DND-41 (cell line): ENCODE measurements around the gene ARHGAP28.

ENCODE experiments used
- ATAC-seq: fragments of 200-7000 bp; cut with Tn5 transposase; 3 replicates; pipeline ENCODE4 v1.9.1; 2021; ENCODE audit warnings: low read depth; ENCODE audit not compliant: insufficient read depth
- DNase-seq: peaks from one replicate; pipeline ENCODE4 v3.0.0-alpha.2; 2020
- H2AFZ ChIP-seq: 2 replicates; pipeline ENCODE4 v1.6.0; 2012; ENCODE audit warnings: low read depth, low read length
- H3K27ac ChIP-seq: 2 replicates; pipeline ENCODE4 v1.5.1; 2012; ENCODE audit warnings: low read length, inconsistent platforms
- H3K27me3 ChIP-seq: fragments of 200-600 bp; sonication (generic); 2 replicates; pipeline ENCODE4 v1.6.0; 2012; ENCODE audit warnings: low read length, mild to moderate bottlenecking, inconsistent platforms; ENCODE audit not compliant: insufficient read depth, poor library complexity
- H3K36me3 ChIP-seq: 2 replicates; pipeline ENCODE4 v1.5.1; 2012; ENCODE audit warnings: low read length, inconsistent platforms; ENCODE audit not compliant: insufficient read depth
- H3K4me1 ChIP-seq: 2 replicates; pipeline ENCODE4 v1.5.1; 2012; ENCODE audit warnings: mild to moderate bottlenecking, low read length; ENCODE audit not compliant: insufficient read depth
- H3K4me2 ChIP-seq: 2 replicates; pipeline ENCODE4 v1.6.0; 2012; ENCODE audit warnings: mild to moderate bottlenecking, moderate library complexity, low read length, inconsistent platforms; ENCODE audit not compliant: insufficient read depth
- H3K4me3 ChIP-seq, 2 experiments: fragments of 200-600 bp in 1 of 2; shearing (Covaris generic) in 1 of 2; 2 replicates each; pipeline ENCODE4 v1.5.1; 2012 to 2016; ENCODE audit warnings: inconsistent platforms in 2 of 2, low read length in 2 of 2, mild to moderate bottlenecking in 2 of 2, low read depth in 1 of 2, moderate library complexity in 1 of 2
- H3K79me2 ChIP-seq: 2 replicates; pipeline ENCODE4 v1.6.0; 2012; ENCODE audit warnings: low read length, inconsistent platforms; ENCODE audit not compliant: insufficient read depth
- H3K9ac ChIP-seq: 2 replicates; pipeline ENCODE4 v1.6.0; 2012; ENCODE audit warnings: low read depth, mild to moderate bottlenecking, inconsistent platforms, low read length, moderate library complexity
- H3K9me3 ChIP-seq: 2 replicates; pipeline ENCODE4 v1.5.1; 2012; ENCODE audit warnings: low read length, moderate library complexity, mild to moderate bottlenecking, inconsistent platforms; ENCODE audit not compliant: insufficient read depth, severe bottlenecking
- H4K20me1 ChIP-seq: 2 replicates; pipeline ENCODE4 v1.6.0; 2012; ENCODE audit warnings: low read length; ENCODE audit not compliant: insufficient read depth
- CTCF ChIP-seq: IDR thresholded peaks from 2 replicates; pipeline ENCODE4 v1.5.1; 2012; ENCODE audit warnings: borderline replicate concordance, low read length, moderate library complexity, mild to moderate bottlenecking; ENCODE audit not compliant: poor library complexity, severe bottlenecking; ENCODE audit errors: extremely low read depth
- EZH2 ChIP-seq: IDR thresholded peaks from 3 replicates; pipeline ENCODE4 v1.6.1; 2012; ENCODE audit warnings: borderline replicate concordance, low read depth, mild to moderate bottlenecking, moderate library complexity, low read length, inconsistent platforms; ENCODE audit not compliant: severe bottlenecking

Gene ARHGAP28

GRCh38 chr18:6747646-6748045 lies 18.1 kb downstream of the ARHGAP28 start:
- no peaks in the 10 kb centered on the region for H4K20me1 ChIP-seq
- no peak overlapping the region for H3K4me2 ChIP-seq
- H3K27me3 ChIP-seq: no peaks in the 10 kb centered on the region
- no peaks in the 10 kb centered on the region for H3K4me1 ChIP-seq
- H3K27ac ChIP-seq: no peak overlapping the region
- H3K9ac ChIP-seq: no peak overlapping the region
- ATAC-seq (no peak), DNase-seq (no peak)
- H2AFZ ChIP-seq: no peak overlapping the region
- H3K79me2 ChIP-seq: no peaks in the 10 kb centered on the region
- H3K36me3 ChIP-seq: no peaks in the 10 kb centered on the region
- no peak overlapping the region for H3K4me3 ChIP-seq
- no peak for TF ChIP-seq EZH2
- TF ChIP-seq CTCF: no peak
- peaks cover 2% of the 10 kb centered on the region for H3K9me3 ChIP-seq

DNA sequence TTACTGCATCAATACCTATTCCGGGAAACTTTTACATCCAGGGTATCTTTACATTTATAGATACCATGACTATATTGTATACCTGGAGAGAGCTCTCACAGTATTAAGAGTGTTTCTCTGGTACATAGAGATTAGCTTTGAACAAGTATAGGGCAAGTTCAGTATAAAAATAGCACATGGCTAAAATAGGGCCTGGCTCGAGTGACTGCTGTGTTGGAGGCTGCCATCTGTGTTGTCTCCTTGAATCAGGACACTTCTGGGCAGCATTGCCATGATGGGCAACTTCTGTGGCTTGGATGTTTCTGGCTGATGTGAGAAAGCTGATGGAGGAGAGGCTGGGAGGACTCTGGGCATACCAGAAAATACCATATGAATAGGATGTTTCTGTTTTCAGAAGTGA lies 18.7 kb downstream of the ARHGAP28 start:
- no peak for TF ChIP-seq EZH2
- no peak for TF ChIP-seq CTCF
- ATAC-seq (no peak), DNase-seq (no peak)
- H3K79me2 ChIP-seq: no peaks in the 10 kb centered on the region
- peaks cover 2% of the 10 kb centered on the region for H3K9me3 ChIP-seq
- H2AFZ ChIP-seq: no peak overlapping the region
- no peak overlapping the region for H3K9ac ChIP-seq
- H3K4me1 ChIP-seq: no peaks in the 10 kb centered on the region
- H3K4me3 ChIP-seq: no peak overlapping the region
- no peaks in the 10 kb centered on the region for H3K27me3 ChIP-seq
- no peak overlapping the region for H3K4me2 ChIP-seq
- H3K27ac ChIP-seq: no peak overlapping the region
- no peaks in the 10 kb centered on the region for H4K20me1 ChIP-seq
- H3K36me3 ChIP-seq: no peaks in the 10 kb centered on the region

DNA sequence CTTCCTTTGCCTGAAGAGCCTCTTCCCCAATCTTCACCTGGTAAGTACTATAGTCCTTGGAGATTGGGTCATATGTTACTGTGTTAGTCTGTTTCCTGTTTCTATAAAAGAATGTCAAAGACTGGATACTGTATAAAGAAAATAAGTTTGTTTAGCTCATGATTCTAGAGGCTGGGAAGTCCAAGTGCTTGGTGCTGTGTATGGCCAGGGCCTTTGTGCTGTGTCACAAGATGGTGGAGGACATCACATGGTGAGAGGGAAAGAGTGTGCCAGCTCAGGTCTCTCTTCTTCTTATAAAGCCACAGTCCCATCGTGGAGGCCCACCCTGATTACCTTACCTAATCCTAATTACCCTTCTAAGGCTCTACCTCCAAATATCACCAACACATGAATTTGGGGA lies 20.9 kb downstream of the ARHGAP28 start:
- H3K36me3 ChIP-seq: no peaks in the 10 kb centered on the region
- no peak overlapping the region for H3K4me2 ChIP-seq
- no peak for ATAC-seq
- no peak for TF ChIP-seq CTCF
- no peak for TF ChIP-seq EZH2
- no peaks in the 10 kb centered on the region for H3K27me3 ChIP-seq
- H3K9me3 ChIP-seq: peaks cover 2% of the 10 kb centered on the region
- no peaks in the 10 kb centered on the region for H3K79me2 ChIP-seq
- H3K27ac ChIP-seq: no peak overlapping the region
- H3K4me1 ChIP-seq: no peaks in the 10 kb centered on the region
- DNase-seq: no peak
- no peaks in the 10 kb centered on the region for H4K20me1 ChIP-seq
- no peak overlapping the region for H3K4me3 ChIP-seq
- H2AFZ ChIP-seq: no peak overlapping the region
- H3K9ac ChIP-seq: no peak overlapping the region

DNA sequence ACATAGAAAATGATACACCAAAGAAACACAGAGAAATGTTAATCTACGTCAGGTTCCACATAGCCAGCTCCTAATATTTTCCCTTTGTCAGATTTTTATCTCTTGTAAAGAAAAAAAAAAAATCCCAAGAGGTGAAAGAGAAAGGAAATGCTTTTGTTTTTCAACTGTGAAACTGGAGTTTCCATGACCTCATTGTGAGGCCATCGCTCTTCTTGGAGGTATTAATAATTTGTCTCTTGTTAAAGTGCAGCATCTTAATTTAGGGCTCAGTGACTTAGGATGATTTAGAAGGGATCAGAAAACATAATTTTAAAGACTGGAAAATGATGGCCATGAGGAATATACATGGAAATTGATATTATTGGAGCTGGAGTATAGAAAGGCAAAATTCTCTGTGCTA lies 21.7 kb downstream of the ARHGAP28 start:
- Histone ChIP-seq H3K9me3 (peaks cover 2% of the 10 kb centered on the region), H2AFZ (no peak overlapping the region), H3K4me1 (no peaks in the 10 kb centered on the region), H3K4me3 (no peak overlapping the region), H3K79me2 (no peaks in the 10 kb centered on the region), H3K4me2 (no peak overlapping the region), H3K36me3 (no peaks in the 10 kb centered on the region), H4K20me1 (no peaks in the 10 kb centered on the region), H3K9ac (no peak overlapping the region), H3K27me3 (no peaks in the 10 kb centered on the region), H3K27ac (no peak overlapping the region)
- TF ChIP-seq CTCF: no peak
- TF ChIP-seq EZH2: no peak
- DNase-seq (no peak), ATAC-seq (no peak)
